Activated CD8-positive, alpha-beta memory T cell treated with anti-CD3 and anti-CD28 coated beads for 36 hours (primary cell): ENCODE measurements around the gene NEK6. TPM values are rescaled to one million over a fixed set of nuclear protein-coding genes. Genes with fewer than 3 reads are reported as not detected.

Experiments
- CTCF ChIA-PET: fragments of 350-600 bp; sonication (Branson Sonifier 250); formaldehyde crosslinking; loops from one replicate; lab custom pipeline; 2021; ENCODE audit warnings: antibody characterized with exemption; lab: Charles Lee
- POLR2A ChIA-PET: fragments of 350-600 bp; sonication (Branson Sonifier 250); formaldehyde crosslinking; loops from one replicate; lab custom pipeline; 2021; ENCODE audit warnings: antibody characterized with exemption; lab: Charles Lee
- total RNA-seq, 2 experiments: library from RNA; stranded (reverse); gene quantifications; one replicate each; pipeline ENCODE4 v1.2.3, GENCODE V29; 2021

The NEK6 gene
- total RNA-seq = 10 to 100 TPM; 26.5 to 29.4 TPM

DNA sequence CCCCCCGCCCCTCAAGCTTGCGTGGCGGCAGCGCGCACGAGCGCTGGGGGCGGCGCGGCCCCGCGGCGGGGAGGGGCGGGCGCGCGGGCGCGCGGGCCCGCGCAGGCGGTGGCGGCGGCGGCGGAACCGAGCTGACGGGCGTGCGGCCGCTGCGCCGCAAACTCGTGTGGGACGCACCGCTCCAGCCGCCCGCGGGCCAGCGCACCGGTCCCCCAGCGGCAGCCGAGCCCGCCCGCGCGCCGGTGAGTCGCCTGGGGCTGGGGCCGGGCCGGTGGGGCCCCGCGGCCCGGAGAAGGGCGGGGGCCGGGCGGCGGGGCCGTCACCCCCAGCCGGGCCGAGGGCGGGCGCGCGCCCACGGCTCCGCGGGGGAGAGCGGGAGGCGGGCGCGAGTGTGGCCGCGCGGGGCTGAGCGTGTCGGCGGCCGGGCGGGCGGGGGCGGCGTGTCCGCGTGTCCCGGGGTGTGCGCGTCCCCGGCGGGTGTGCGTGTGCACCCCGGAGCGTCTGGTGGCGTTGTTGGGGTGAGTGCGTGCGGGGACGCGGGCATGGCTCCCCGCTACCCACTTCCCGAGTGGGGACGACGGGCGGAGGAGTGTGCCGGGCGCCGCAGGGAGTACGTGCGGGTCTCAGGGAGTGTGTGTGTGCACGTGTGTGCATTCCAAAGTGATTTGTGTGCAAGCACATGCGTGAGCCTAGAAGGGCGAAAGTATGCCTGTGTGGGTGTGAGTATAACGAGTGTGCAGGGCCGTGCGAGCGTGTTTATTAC, at the start of gene NEK6:
Gene NEK6 (plus strand): TSS at position 106 of the 763 bp plus-strand sequence. CDS start 44,016 bp downstream, outside the sequence.
- CTCF ChIA-PET = no interaction called here

DNA sequence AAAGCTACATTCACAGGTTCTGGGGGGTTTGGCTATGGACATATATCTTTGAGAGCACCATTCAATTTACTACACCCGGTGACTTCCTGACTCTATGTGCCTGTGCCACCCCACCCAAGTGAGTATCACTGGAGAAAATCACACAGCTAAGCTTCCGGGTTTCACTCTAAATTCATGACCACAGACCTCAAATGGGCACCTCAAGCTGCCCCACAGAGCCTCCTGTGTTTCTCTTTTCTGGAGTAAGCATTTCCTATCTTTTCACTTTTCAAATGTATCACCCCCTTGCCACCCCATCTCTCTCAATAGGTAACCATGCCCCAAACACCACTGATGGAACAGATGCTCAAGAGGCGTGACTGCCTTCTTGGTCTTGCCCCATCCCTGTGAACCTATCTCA, 49.2 kb upstream of the NEK6 start:
- CTCF ChIA-PET = no interaction called here

More for the DNA sequence above, at the start of gene NEK6:
- POLR2A ChIA-PET = no interaction called here

DNA sequence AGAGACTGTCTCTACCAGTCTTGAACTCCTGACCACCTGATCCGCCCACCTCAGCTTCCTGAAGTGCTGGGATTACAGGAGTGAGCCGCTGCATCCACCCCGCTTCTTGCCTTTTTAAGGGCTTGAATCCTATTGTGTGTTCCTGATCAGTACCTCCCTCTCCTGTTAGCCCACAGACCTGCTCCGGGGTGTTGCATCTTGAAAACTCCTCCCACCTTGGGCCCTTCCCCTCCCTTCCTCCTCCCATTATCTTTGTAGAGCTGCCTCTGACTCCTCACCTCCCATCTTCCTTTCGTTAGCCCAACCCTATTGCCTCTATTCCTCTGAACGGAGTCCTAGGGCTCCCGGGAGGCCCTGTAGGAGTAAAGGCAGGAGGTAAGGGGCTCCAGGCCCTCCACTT, 48.5 kb upstream of the NEK6 start:
- ChIA-PET POLR2A (no interaction called here), CTCF (no interaction called here)

More for the DNA sequence above, 49.2 kb upstream of the NEK6 start:
- POLR2A ChIA-PET = no interaction called here

DNA sequence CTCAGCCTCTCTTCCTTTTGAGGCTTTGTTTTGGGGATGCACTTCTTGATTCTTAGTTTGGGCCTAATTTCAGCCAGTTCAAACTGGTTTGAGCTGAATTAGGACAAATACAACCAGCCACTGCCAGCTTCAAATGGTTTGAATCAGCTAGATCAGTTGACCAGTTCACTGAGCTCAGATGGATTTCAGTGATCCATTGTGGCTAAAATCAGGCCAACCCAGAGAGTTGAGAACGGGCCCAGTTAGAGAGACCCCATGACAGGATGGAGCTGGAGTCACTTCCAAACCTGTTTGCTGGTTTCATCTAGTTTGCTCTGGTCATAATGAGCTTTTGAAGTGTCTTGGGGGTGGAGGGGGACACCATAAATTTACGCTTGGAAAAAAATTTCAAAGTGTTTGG, 48.0 kb upstream of the NEK6 start:
- CTCF ChIA-PET = interaction anchor here (1.5 kb wide), 1 partner anchor 13 kb away, joined by 4 read pairs; no protein-coding TSS in a partner anchor

DNA sequence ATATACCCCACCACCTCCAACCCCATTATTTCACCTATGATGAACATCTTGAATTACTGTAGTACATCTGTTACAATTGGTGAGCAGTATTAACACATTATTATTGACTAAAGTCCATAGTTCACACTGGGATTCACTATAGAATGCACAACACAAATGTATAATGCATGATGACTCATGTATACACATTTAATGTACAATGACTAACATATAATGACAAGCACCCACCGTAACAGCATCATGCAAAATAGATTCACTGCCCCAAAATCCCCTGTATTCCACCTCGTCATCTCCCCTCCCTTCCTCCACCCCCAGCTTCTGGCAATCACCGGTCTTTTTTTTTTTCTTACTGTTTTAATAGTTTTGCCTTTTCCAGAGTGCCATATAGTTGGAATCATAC, 47.1 kb upstream of the NEK6 start:
- ChIA-PET POLR2A (interaction anchor here (0.7 to 0.8 kb wide), 2 partner anchors 49 to 170 kb away, joined by 3 read pairs; no protein-coding TSS in a partner anchor), CTCF (interaction anchor here (1.5 kb wide), 1 partner anchor 14 kb away, joined by 4 read pairs; no protein-coding TSS in a partner anchor)

More for the DNA sequence above, 48.0 kb upstream of the NEK6 start:
- POLR2A ChIA-PET = interaction anchor here (0.8 kb wide), 1 partner anchor 169 kb away, joined by 3 read pairs; no protein-coding TSS in a partner anchor

DNA sequence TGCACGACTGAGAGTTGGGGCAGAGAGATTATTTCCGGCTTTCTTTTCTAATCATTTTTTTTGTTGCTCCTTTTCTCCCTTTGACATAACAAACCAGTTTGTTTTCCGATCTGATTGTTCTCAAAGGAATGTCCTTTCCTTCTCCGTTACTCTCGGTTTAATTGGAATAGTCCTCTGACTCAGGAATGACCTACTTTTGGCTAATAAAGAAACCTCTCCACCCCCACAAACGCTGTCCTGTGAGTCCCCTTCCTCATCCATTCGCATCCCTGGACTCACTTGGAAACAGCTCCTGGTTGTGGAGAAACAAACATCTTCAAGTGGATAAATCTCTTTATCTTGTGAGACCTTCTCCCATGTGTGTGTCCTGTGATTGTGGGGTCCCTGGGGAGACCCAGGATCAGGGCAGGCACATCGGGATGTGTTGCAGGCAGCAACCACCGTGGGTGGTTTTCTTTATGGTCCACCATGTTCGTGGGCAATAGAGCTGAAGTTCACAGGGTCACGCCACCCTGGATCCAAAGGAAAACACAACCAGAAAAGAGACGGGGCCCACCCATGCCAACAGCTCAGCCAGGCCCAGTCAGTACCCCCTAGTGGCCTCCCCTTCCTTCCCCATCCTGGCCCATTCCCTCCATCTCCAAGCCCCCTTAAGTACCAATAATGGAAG, 45.2 kb upstream of the NEK6 start:
- ChIA-PET CTCF (interaction anchor here (1.0 kb wide), 1 partner anchor 206 kb away, joined by 3 read pairs; no protein-coding TSS in a partner anchor), POLR2A (no interaction called here)

DNA sequence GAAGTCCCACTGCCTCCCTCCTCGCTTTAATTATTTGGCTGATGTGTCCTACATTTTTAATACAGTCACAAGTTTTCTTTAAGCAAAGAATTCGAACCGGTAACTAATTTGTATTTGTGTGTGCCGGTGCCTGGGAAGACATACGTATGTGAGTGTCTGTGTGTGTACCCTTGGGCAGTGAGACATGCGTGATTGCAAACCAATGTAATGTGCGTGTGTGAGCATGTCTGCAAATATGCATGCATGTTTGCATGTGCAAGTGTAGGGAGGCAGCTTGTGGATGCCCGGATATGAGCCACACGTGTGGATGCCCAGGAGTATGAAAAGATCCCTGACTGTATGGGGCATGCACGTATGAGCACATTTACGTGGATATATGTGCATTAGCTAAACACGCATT, 44.4 kb upstream of the NEK6 start:
- ChIA-PET POLR2A (no interaction called here), CTCF (no interaction called here)

DNA sequence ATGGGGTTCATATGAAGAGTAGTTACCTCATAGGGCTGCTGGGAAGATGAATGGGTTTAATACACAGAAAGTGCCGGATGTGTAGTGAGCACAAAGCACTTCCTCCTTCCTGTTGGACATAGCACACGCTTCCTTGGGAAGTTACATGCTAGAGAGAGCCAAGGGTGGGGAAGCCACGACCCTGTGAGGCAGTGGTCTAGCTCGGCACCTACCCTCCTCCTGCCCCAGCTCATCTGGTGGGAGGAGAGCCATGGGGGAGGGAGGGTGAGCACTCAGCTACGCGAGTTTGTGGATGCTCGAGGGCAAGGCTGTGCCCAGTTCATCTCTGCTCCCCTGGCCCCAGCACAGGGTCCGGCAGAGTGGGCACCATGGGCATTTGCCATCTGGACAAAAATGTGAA, 43.6 kb upstream of the NEK6 start:
- CTCF ChIA-PET = interaction anchor here (1.0 kb wide), 1 partner anchor 12 kb away, joined by 3 read pairs; no protein-coding TSS in a partner anchor

DNA sequence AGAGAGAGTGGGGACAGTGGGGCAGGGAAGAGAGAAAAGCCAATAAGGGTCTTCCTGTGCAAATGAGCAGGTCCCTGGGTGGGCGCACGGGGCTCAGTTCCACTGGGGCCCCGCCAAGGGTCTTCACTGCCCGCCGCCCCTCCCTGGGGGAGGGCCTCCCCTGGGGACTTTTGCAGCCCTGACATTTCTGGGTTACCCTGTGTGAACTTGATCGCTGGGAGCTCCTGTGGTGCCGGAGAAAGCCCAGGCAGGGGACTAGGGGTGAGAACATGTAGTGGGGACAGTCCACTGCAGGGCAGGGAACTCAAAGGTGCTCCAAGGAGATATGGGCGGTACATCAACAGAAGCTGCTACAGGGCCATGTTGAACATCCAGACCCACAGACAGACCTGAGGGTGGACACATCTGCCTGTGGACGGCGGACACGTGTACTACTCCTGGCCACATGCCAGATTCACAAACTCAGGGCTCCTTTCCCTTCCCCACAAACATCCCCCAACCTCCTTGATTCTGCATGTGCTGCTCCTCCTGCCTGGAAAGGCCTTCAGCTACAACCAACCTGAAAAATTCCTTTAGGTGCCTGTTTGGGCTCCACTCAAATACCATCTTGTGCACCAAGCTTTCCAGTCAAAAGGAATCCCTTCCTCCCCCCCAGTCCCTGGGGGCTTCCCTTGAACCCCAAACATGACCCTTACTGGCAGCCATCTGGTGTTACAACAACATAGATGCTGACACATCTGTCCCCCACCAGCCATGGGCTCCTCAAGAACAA, 43.0 kb upstream of the NEK6 start:
- ChIA-PET CTCF (interaction anchor here (1.0 kb wide), 2 partner anchors 13 to 23 kb away, joined by 3 read pairs; no protein-coding TSS in a partner anchor), POLR2A (no interaction called here)

More for the DNA sequence above, 43.6 kb upstream of the NEK6 start:
- POLR2A ChIA-PET = no interaction called here

DNA sequence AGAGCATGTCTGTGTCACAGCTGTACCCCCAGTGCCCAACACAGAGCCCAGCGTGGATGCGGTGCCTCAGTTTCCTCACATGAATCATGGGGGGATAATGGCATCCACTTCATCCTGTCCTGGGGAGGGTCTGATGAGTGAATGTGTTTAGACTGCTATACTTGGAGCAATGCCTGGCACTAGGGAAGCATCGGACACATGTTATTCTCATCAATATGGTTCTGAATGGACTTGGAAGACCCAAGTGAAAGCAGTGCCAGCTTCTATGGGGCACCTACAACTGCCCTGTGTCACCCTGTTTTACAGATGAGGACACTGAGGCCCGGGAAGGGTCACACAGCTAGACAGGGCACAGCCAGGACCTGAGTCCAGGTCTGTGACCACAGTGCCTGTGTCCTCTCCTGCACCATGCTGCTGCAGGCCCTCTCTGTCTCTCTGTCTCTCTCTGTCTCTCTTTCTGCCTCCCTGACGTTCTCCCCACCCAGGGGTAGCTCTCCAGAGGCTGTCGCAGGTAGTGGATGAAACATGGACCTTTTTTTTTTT, 42.3 kb upstream of the NEK6 start:
- ChIA-PET CTCF (interaction anchor here (1.0 to 1.4 kb wide), 2 partner anchors 22 to 88 kb away, joined by 3 read pairs; no protein-coding TSS in a partner anchor), POLR2A (interaction anchor here (0.6 kb wide), 1 partner anchor 647 kb away, joined by 3 read pairs; no protein-coding TSS in a partner anchor)

DNA sequence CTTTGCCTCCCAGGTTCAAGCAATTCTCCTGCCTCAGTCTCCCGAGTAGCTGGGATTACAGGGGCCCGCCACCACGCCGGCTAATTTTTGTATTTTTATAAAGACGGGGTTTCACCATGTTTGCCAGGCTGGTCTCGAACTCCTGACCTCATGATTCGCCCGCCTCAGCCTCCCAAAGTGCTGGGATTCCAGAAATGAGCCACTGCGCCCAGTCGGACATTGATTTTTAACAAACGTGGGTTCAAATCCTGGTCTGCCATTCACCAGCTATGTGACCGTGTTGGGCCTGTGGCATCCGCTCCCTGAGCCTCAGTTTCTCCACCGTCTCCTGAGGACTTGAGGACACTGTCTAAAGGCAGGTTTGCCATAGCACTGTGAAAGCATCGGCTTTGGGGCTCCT, 41.8 kb upstream of the NEK6 start:
- POLR2A ChIA-PET = interaction anchor here (0.6 to 0.8 kb wide), 2 partner anchors 14 to 647 kb away, joined by 3 read pairs; no protein-coding TSS in a partner anchor
- CTCF ChIA-PET = interaction anchor here (1.0 to 1.8 kb wide), 3 partner anchors 22 to 89 kb away, joined by 3 read pairs; no protein-coding TSS in a partner anchor

DNA sequence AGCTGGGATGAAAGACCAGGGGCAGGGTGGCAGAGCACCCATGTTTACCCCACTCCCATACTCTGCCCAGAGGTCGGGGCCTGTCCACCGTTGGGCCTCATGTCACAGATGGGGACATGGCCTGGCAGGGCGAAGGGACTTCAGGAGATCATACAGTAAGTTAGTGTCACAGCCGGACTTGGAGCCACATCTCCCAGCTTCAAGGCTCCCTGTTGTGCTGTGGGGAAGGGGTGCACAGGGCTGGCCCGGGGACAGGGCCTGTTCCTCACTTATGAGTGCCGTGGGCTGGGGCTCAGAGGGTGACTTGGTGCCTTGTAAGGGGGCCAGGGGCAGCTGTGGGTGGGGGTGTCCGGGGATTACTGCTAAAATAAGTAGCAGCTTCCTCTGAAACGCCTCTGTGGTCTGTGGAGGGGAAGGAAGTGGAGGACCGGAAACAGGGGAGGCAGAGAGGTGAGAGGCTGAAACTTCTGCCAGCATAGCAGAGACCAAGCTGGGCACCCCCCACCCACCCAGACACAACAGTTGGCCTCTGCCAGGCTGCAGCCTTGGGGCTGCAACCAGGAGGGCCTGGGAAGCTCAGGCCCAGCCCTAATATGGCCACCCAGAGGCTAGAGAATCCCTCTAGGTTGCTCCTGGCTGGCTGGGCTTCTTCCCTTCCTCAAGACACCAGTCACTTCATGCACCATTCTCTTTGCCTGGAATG, 41.1 kb upstream of the NEK6 start:
- POLR2A ChIA-PET = interaction anchor here (0.5 to 0.8 kb wide), 2 partner anchors 14 to 17 kb away, joined by 3 to 4 read pairs; no protein-coding TSS in a partner anchor
- CTCF ChIA-PET = interaction anchor here (1.0 to 1.8 kb wide), 4 partner anchors 10 to 89 kb away, joined by 3 read pairs; no protein-coding TSS in a partner anchor

DNA sequence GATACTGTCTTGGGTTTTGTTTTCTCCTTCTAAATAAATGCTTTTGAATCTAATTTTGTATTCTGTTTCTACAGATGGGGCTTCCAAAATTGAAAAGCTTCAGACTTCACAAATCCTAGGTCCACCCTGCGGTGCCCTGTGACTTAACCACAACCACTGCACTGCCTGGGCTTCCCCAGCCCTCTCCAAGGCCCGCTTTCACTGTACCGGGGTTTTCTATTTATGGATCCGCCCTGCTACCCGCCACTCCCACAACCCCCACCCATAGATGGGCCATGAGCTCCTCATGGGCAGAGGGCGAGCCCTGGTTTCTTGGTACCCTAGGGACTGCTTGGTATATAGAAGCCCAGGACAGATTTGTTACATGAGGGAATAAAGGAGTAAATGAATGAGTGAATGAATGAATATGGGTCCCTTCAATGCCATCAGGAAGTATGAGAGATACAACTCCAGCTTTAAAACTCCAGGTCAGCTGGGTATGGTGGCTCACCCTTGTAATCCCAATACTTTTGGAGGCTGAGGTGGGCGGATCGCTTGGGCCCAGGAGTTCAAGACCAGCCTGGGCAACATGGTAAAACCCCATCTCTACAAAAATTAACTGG, 39.8 kb upstream of the NEK6 start:
- ChIA-PET CTCF (interaction anchor here (1.0 to 1.4 kb wide), 3 partner anchors 11 to 91 kb away, joined by 3 to 4 read pairs (median 3); no protein-coding TSS in a partner anchor), POLR2A (no interaction called here)

DNA sequence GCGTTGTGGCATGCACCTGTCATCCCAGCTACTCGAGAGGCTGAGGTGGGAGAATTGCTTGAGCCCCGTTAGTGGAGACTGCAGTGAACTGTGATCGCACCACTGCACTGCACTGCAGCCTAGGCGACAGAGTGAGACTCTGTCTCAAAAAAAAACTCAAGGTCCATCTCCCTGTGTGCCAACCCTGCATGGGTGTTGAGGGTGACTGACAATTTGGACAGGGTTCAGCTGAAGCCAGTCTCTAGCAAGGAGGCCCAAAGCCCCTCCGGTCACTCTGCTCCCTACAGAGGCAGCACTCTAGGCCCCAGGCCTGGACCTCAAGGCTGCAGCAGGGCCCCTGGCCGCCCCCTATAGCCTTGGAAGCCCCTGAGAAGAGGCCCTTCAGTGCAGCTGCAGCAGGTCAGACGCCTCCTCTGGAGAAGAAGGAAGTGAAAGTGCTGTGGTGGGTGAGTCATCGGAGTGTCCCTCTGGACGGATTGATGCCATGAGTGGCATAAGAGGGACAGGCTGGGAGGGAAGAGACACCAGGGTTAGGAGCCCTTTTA, 39.2 kb upstream of the NEK6 start:
- CTCF ChIA-PET = no interaction called here
- POLR2A ChIA-PET = no interaction called here

DNA sequence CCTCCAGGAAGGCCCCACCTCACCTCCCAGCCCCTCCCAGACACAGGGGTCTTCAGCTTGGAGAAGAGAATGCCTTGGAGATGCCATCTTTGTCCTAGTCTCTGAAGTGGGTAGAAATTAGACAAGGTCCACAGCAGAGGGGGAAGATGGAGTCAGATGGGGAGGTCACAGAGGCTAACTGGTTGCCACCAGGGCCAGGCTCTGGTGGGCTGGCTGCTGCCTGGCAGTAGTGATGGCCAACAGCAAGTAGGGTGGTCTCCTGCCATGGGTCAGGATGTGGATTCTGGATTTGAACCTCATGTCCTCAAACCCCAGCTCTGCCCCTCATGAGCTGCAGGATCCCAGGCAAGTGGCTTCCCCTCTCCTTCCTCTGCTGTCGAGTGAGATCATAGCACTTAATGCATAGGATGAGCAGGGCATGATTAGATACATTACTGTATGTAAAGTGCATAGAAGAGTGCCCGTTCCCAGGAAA, 38.7 kb upstream of the NEK6 start:
- POLR2A ChIA-PET = no interaction called here
- CTCF ChIA-PET = no interaction called here

DNA sequence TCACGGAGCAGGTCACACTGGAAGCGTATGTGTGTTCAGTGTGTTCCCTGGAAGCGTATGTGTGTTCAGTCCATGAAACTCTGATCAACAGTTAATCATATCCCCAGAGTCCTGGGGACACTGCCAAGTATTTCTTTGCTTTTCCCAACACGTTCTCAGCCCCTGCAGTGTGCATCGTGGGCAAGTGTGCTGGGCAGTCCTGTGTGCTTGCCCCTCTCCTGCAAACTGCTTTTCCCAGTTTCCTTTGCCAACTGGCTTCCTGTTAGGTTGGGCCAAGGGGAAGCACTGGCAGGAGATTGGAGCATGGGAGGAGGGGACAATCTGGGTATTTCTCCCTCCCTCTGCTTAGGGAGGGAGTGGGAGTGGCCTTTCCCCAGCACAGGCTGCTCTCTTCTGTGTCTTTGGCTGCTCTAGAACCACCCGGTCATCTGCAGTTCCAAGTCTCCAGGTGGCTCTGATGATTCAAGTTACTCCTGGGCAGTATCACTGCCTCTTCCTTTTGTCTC, 36.8 kb upstream of the NEK6 start:
- ChIA-PET CTCF (no interaction called here), POLR2A (no interaction called here)

DNA sequence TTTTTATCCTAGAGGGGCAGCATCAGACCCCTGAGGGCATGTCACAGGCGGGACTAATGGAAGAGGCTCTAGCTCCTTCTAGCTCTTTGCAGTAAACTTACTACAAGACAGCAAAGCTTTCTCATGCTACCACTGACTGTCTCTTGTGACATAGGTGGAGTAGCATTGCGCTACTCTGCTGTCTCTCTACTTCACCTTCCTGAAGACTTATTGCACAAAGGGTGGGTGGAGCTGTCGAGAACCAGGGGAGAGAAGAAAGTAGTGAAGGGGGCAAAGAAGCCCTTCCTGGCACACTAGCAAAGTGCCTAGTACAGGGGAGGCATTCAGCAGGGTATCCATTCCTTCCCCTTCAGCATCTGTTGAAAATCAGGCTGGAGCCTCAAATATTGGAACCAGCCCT, 36.1 kb upstream of the NEK6 start:
- ChIA-PET CTCF (no interaction called here), POLR2A (no interaction called here)
